GM12874 (cell line): ENCODE results near the gene PCGF1.

Experiments used
- TF ChIP-seq, protein P1 (sequence below): IDR thresholded peaks from 2 replicates; pipeline ENCODE4 v1.5.1; 2011; ENCODE audit warnings: low read depth, mild to moderate bottlenecking, control low read depth, low read length, moderate library complexity; ENCODE audit not compliant: insufficient read depth

Gene PCGF1

DNA sequence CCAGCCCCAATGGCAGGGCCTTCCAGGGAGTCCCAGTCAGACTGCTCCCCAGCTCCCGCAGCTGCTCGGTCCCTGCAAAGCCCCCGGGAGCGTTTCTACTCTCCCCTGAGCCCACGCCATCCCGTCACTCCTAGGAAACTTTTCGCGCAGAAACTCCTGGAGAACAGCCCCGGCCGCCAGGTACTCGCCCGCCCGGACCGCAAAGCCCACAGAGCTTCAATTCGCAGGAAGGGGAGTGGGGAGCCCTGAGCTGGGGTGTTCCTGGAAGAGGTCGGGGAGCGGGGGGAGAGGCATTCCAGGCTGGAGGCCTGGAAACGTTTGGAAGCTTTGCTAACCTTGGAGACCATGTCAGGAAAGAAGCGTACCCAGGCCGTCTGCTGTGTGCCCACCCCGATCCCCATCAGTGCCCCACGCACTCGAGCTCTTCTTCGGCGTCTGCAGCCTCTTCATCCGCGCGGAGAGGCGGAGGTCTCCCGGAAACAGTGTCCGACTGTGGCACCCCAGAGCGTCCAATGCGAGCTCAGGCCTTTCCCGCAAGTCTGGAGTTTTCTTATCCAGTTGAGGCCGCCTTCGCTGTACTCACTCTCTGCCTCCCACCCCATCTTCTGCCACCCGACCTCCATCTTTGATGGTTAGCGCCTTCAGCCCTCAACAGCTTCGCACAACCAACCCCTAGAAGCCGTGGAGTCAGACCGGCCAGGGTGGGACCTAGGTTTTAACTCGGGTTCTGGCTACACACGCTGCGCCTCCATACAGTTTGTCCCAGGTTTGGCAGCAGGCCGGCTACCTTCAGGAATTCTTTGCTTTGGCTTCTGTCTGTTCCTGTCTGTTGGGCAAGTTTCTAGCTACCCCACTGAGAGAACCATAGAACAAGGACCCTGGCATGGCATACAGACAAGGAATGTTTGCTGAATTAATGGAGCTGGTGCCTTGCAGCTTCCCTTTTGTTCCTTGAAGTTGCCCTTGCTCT, 3.7 kb downstream of the PCGF1 start:
- TF ChIP-seq, protein P1, sequence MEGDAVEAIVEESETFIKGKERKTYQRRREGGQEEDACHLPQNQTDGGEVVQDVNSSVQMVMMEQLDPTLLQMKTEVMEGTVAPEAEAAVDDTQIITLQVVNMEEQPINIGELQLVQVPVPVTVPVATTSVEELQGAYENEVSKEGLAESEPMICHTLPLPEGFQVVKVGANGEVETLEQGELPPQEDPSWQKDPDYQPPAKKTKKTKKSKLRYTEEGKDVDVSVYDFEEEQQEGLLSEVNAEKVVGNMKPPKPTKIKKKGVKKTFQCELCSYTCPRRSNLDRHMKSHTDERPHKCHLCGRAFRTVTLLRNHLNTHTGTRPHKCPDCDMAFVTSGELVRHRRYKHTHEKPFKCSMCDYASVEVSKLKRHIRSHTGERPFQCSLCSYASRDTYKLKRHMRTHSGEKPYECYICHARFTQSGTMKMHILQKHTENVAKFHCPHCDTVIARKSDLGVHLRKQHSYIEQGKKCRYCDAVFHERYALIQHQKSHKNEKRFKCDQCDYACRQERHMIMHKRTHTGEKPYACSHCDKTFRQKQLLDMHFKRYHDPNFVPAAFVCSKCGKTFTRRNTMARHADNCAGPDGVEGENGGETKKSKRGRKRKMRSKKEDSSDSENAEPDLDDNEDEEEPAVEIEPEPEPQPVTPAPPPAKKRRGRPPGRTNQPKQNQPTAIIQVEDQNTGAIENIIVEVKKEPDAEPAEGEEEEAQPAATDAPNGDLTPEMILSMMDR, result no peak

DNA sequence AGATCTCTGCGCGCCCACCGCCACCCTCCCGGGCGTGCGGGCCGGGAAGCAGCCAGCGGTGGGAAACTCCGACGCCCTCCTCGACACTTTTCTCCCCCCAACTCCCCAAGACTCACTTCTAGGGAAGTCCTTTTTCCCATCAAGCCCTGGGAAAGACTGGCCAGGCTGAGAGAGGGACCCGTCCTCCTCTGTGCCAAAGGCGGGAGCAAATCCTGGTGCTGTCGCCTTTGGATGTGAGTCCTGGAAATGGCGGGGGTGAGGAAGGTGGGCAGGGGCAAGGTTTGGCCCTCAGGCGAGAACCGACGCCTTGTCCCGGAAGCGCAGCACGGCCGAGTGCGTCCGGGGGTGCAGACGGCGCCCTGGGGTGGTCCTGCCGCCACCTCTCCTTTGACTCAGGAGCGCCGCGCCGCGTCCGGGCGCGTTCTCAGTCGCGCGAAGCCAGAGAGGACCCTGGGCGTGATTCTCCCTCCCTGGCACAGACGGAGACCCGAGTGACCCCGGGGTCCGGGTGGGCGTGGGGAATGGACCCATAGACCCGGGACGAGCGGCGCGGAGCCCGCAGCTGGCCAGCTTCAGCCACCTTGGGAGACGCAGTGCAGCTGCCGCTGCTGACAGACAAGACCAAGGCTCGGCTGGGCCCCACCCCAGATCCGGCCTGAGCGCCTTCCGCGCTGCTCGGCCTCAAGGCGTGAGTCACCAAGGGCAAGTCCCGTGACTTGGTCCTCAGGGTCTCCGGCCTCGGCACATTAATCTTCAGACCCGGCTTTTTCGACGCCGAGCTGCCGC, 4.6 kb downstream of the PCGF1 start:
- TF ChIP-seq, protein P1, result peak; percentile 70

DNA sequence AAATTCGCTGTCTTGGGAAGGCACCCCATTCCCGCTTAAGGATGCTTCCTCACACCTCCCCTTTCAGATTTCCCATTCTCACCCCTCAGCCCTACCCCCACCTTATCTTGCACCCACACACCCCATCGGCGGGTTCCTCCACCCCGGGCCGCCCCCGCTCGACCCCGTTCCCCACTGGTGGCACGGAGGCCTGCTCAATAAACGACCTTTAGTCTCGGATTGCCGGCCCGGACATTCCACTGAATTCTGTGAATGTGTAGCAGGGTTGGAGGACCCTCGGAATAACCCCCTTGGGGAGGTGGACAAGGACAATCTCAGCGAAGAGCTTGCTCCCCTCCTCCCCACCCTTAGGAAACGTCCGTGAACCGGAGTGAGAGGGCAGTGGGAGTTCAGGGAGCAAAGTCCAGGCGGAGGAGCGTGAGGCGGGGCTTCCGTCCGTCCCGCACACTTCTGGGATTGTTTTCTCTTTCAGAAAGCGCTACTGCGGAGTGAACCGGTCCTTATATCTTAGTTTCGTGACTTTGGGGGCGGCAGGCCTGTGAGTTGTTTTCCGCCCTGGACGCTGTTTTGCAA, 5.3 kb downstream of the PCGF1 start:
- TF ChIP-seq, protein P1, result no peak

DNA sequence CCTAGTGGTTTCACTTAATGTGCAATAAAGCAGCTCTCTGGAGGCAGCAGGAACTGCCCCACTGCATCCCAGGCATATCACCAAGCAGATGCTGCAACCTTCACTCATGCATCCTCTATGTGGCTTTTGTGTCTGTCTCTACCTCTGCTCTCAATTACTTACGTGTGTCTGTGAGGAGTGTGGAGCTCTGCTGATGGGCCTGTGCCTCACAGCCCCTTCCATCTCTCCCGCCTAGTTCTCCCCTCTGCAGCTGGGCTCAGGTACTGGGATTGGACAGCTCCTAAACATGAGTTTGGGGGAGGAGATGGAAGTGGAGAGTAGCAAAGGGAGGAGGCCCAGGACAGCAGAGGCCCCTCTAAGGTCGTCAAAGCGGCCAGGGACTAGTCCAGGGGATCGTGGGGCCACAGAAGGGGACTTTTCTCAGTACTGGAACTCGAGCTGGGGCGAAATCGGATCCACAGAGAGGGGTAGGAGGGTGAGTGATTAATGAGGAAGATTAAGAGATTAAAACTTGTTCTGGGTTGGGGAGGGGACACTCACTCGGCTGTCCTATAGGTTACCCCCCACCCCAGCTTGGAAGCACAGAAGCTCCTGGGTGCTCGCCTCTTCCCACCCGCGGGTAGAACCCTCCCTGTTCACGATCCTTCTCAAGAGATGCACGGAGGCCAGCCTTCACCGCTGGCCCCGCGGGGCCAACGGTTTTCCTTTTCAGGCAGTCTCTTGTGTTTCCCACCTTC, 6.0 kb downstream of the PCGF1 start:
- TF ChIP-seq, protein P1, result no peak

DNA sequence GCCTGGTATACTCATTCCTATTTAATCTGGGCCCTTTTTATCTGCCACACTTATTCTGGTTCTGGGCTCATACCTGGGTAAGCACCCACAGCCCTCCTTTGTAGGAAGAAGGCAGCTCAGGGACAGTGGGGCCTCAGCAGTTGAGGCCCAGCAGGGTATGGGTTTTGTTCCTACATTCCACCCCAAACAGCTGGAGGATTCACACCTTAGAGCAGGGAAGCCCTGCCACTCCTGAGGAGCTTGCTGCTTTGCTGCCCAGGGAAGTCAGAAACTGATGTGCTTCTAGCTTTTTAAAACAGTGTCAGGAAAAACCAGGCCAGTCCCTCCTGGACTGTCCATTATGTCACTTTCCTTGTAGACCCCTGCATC, 6.9 kb downstream of the PCGF1 start:
- TF ChIP-seq, protein P1, result no peak

DNA sequence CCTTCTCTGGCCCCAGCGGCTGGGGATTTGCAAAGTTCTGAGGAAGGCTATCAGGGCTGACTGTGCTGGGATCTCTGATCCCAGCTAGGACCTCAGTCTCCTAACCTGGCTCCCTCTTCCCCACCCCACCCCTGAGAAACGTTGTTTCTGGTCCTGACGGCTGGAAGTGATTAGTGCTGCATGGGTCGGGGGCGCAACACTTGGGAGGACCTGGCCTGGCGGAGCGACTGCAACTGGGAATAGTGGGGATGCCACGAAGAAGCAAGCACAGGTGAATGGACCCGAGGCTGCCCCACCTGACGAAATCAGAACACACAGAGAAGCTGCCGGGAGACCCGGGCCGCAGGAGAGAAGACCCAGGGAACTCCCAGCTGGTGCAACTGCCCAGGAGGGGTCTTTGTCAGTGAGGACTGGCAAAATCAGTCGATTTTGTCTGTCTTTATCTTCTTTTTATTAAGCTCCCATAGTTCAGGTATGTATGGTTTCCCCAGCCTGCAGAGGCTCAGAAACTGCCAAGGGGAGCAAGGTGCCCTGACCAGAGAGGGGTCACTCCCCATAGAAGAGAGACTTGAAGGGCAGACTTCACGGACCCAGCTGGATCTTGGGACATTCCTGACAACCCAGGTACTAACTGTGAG, 7.4 kb downstream of the PCGF1 start:
- TF ChIP-seq, protein P1, result no peak
